Psoas muscle (tissue), 8 donors: ENCODE results near the gene ZBTB8A. TPM values are rescaled to one million over a fixed set of nuclear protein-coding genes. Genes with fewer than 3 reads are reported as not detected.
"Not testable (repeated sequence)": the region's sequence is repeated elsewhere in the genome, so short reads cannot be mapped to it uniquely, and the experiment has no call there.

Experiments used
- ATAC-seq, 4 donors: fragments of 200-7000 bp; cut with Tn5 transposase; one replicate each; pipeline ENCODE4 v1.9.1; 2020; ENCODE audit warnings: moderate library complexity in 3 of 4, mild to moderate bottlenecking in 2 of 4
- DNase-seq, 2 donors: peaks; one replicate each; pipeline ENCODE4 v3.0.0-alpha.2; 2020
- H3K27ac ChIP-seq: fragments of 200-600 bp; one replicate; pipeline ENCODE4 v1.8.0; 2022
- H3K27me3 ChIP-seq, 3 donors: fragments of 200-600 bp in 1 of 3; one replicate each; pipeline versions ENCODE4 v1.6.1 to v1.8.0; 2013 to 2022; ENCODE audit warnings: low read length in 2 of 3, mild to moderate bottlenecking in 2 of 3, moderate library complexity in 1 of 3; ENCODE audit not compliant: insufficient read depth in 3 of 3
- H3K36me3 ChIP-seq, 2 donors: fragments of 200-600 bp in 1 of 2; one replicate each; pipeline versions ENCODE4 v1.6.1 to v1.8.0; 2013 to 2022; ENCODE audit warnings: low read depth in 1 of 2, mild to moderate bottlenecking in 1 of 2, moderate library complexity in 1 of 2; ENCODE audit not compliant: insufficient read depth in 1 of 2
- H3K4me1 ChIP-seq: fragments of 200-600 bp; one replicate; pipeline ENCODE4 v1.8.0; 2022
- H3K4me3 ChIP-seq: fragments of 200-600 bp; one replicate; pipeline ENCODE4 v1.8.0; 2022; ENCODE audit warnings: mild to moderate bottlenecking
- H3K9me3 ChIP-seq: fragments of 200-600 bp; one replicate; pipeline ENCODE4 v1.8.0; 2022
- CTCF ChIP-seq: fragments of 200-600 bp; IDR thresholded peaks from one replicate; pipeline ENCODE4 v1.8.0; 2022; ENCODE audit warnings: antibody characterized with exemption
- WGBS, 3 donors: extraction: QIAGEN DNeasy Blood & Tissue Kit; methylation state at CpG; one replicate each; pipeline versions ENCODE4 v1.1.6 to v1.1.7; 2013; 5-methylcytosine and 5-hydroxymethylcytosine counted together
- intact Hi-C, 2 donors: fragments of 100-400 bp; cut with DNase I; formaldehyde crosslinking; loops; one replicate each; pipeline versions ENCODE4 v1.11.0 to v1.14.2; 2022
- polyA plus RNA-seq, 3 donors: library from polyadenylated mRNA; stranded (reverse); fragments of 200-250 nt; gene quantifications; one replicate each; pipeline ENCODE4 v1.2.3, GENCODE V29; 2013
- total RNA-seq, 4 donors: library from RNA; stranded (reverse); fragmentation: NEBNext Ultra II Directional in 2 of 4; extraction: Animal tissue kit (Norgen Biotek cat#: 25700) in 2 of 4; gene quantifications; one replicate each; pipeline versions ENCODE4 v1.2.1 to v1.2.4, GENCODE V29; 2021 to 2023
- donor health status: healthy with polysubstance abuse.
- donor health status: DM: no; HTN: no; CAD: no; lungs with moderate emphysema.
- donor health status: Bipolar disorder and iron deficiency.
- donor health status: healthy.
- donor health status: DM: yes; HTN: yes; CAD: no.
- donor health status: DM: no; HTN: no; CAD: no.
- donor health status: DM: no; HTN: no; CAD: no.
- donor health status: DM: yes; HTN: yes; CAD: no.

Gene ZBTB8A
- total and polyA plus RNA-seq, 7 donors, result 1.6 to 3.6 (median 2.5) TPM

GRCh38 chr1:32632829-32633228 lies 93.6 kb downstream of the ZBTB8A start:
- WGBS, 3 donors, result 68 to 82% (median 81%) methylated on average over 2 of the region's 2 CpGs
- TF ChIP-seq CTCF, result no peak
- intact Hi-C loops, result no loop called here
- Histone ChIP-seq H3K27me3 (no peaks in the 10 kb centered on the region), H3K9me3 (no peaks in the 10 kb centered on the region), H3K36me3 (peaks cover 0 to 68% of the 10 kb centered on the region in 2 donors), H3K4me3 (no peak overlapping the region), H3K27ac (no peak overlapping the region), H3K4me1 (no peaks in the 10 kb centered on the region)
- DNase-seq (no peak), ATAC-seq (no peak)

GRCh38 chr1:32635508-32636277 lies 96.5 kb downstream of the ZBTB8A start:
- no peak for ATAC-seq
- Histone ChIP-seq H3K9me3 (no peaks in the 10 kb centered on the region), H3K36me3 (peaks cover 0 to 44% of the 10 kb centered on the region in 2 donors), H3K27ac (no peak overlapping the region), H3K27me3 (no peaks in the 10 kb centered on the region), H3K4me1 (no peaks in the 10 kb centered on the region), H3K4me3 (no peak overlapping the region)
- no peak for DNase-seq
- intact Hi-C loops, result no loop called here
- 91 to 97% (median 96%) methylated on average over 8 of the region's 8 CpGs for WGBS, 3 donors
- no peak for TF ChIP-seq CTCF

- no peak for DNase-seq
- no peaks in the 10 kb centered on the region for H3K9me3 ChIP-seq
- H3K27ac ChIP-seq, result no peak overlapping the region
- H3K4me3 ChIP-seq, result no peak overlapping the region
- no peak for ATAC-seq
- TF ChIP-seq CTCF, result no peak
- WGBS, 3 donors, result 62 to 74% (median 66%) methylated on average over 16 of the region's 16 CpGs
- intact Hi-C loops, result no loop called here
- no peaks in the 10 kb centered on the region for H3K27me3 ChIP-seq
- no peaks in the 10 kb centered on the region for H3K4me1 ChIP-seq
- H3K36me3 ChIP-seq, result peaks cover 0 to 31% of the 10 kb centered on the region in 2 donors
Observed at GRCh38 chr1:32636914-32637645, 97.9 kb downstream of the ZBTB8A start.

GRCh38 chr1:32639489-32640075 lies 100.4 kb downstream of the ZBTB8A start:
- Histone ChIP-seq H3K4me3 (no peak overlapping the region), H3K27ac (no peak overlapping the region), H3K4me1 (no peaks in the 10 kb centered on the region), H3K36me3 (peaks cover 0 to 6% of the 10 kb centered on the region in 2 donors), H3K27me3 (no peaks in the 10 kb centered on the region), H3K9me3 (no peaks in the 10 kb centered on the region)
- 80 to 93% (median 89%) methylated on average over 1 of the region's 1 CpG for WGBS, 3 donors
- DNase-seq, result no peak
- TF ChIP-seq CTCF, result no peak
- intact Hi-C loops, result no loop called here
- no peak for ATAC-seq

- H3K9me3 ChIP-seq, H3K27me3 ChIP-seq, ATAC-seq, intact Hi-C loops, H3K36me3 ChIP-seq, H3K4me3 ChIP-seq, DNase-seq, H3K27ac ChIP-seq, H3K4me1 ChIP-seq: not testable (repeated sequence)
- 74 to 81% (median 77%) methylated on average over 8 of the region's 8 CpGs for WGBS, 3 donors
Observed at GRCh38 chr1:32642292-32642827, 103.1 kb downstream of the ZBTB8A start.
